ENCODE results near the gene GNPDA1. TPM values are rescaled to one million over a fixed set of nuclear protein-coding genes. Genes with fewer than 3 reads are reported as not detected.

Gene GNPDA1
- polyA plus RNA-seq, 3 donors: 14.6 to 47.6 (median 24.3) TPM

GRCh38 chr5:141994511-141995136, 18.2 kb downstream of the GNPDA1 start:
- peaks cover 6% of the 10 kb centered on the region for H4K20me1 ChIP-seq (ENCODE audit: insufficient read depth, low read length)
- no peak for TF ChIP-seq CTCF (IDR thresholded peaks at IDR 0.05)
- Mint-ChIP-seq H3K36me3 (peaks cover 47 to 73% of the 10 kb centered on the region in 2 donors), H3K9me3 (no peaks in the 10 kb centered on the region), H3K4me3 (no peak overlapping the region), H3K27me3 (ENCODE audit: low read depth in 3 of 3) (no peaks in the 10 kb centered on the region), H3K27ac (peak overlapping the region in 1 of 7 donors; percentile 10), H3K4me1 (peaks cover 9% of the 10 kb centered on the region)
- H3K79me2 ChIP-seq (ENCODE audit: insufficient read depth, low read length): no peaks in the 10 kb centered on the region
- WGBS (ENCODE audit: insufficient coverage): 63% methylated on average over 3 of the region's 4 CpGs
- no peaks in the 10 kb centered on the region for H3K27me3 ChIP-seq (ENCODE audit: control insufficient read depth in 2 of 2, insufficient read depth in 2 of 2, low read length in 2 of 2)
- H3K9ac ChIP-seq (ENCODE audit: insufficient read depth, low read length, poor library complexity, severe bottlenecking): no peak overlapping the region
- H3K4me3 ChIP-seq (replicated peaks in 1 of 3; ENCODE audit: low read depth in 2 of 3, low read length in 3 of 3): no peak overlapping the region
- H2AFZ ChIP-seq (ENCODE audit: insufficient read depth, low read depth, low read length, poor library complexity, severe bottlenecking): no peak overlapping the region
- H3K4me1 ChIP-seq (ENCODE audit: control insufficient read depth in 1 of 2, insufficient read depth in 2 of 2, low read length in 2 of 2): no peaks in the 10 kb centered on the region
- no peak for DNase-seq
- intact Hi-C loops (cut with micrococcal nuclease): loop anchor here in 1 of 2 donors (2.0 kb wide), 1 partner anchor 148 kb away; no protein-coding TSS in a partner anchor
- no peak overlapping the region for H3K4me2 ChIP-seq (replicated peaks; ENCODE audit: extremely low read depth, low read length, poor library complexity, severe bottlenecking)
- H3K27ac ChIP-seq (ENCODE audit: low read depth in 1 of 2, low read length in 2 of 2): no peak overlapping the region
- peaks cover 30 to 72% of the 10 kb centered on the region in 2 donors for H3K36me3 ChIP-seq (replicated peaks in 1 of 2; ENCODE audit: control insufficient read depth in 1 of 2, insufficient read depth in 2 of 2, low read length in 2 of 2)
- no peaks in the 10 kb centered on the region for H3K9me3 ChIP-seq (replicated peaks in 1 of 2; ENCODE audit: control insufficient read depth in 1 of 2, insufficient read depth in 1 of 2, low read length in 2 of 2)

GRCh38 chr5:141992349-141992963, 20.4 kb downstream of the GNPDA1 start:
- Mint-ChIP-seq H3K36me3 (peaks cover 48 to 68% of the 10 kb centered on the region in 2 donors), H3K4me3 (no peak overlapping the region), H3K27me3 (ENCODE audit: low read depth in 3 of 3) (no peaks in the 10 kb centered on the region), H3K4me1 (peaks cover 9% of the 10 kb centered on the region), H3K27ac (no peak overlapping the region), H3K9me3 (no peaks in the 10 kb centered on the region)
- WGBS (ENCODE audit: insufficient coverage): no CpG with 5 or more reads among the region's 2 CpGs
- Histone ChIP-seq H3K27me3 (ENCODE audit: control insufficient read depth in 2 of 2, insufficient read depth in 2 of 2, low read length in 2 of 2) (no peaks in the 10 kb centered on the region), H3K36me3 (replicated peaks in 1 of 2; ENCODE audit: control insufficient read depth in 1 of 2, insufficient read depth in 2 of 2, low read length in 2 of 2) (peaks cover 44 to 72% of the 10 kb centered on the region in 2 donors), H4K20me1 (ENCODE audit: insufficient read depth, low read length) (peaks cover 6% of the 10 kb centered on the region), H3K4me1 (ENCODE audit: control insufficient read depth in 1 of 2, insufficient read depth in 2 of 2, low read length in 2 of 2) (no peaks in the 10 kb centered on the region), H3K9me3 (replicated peaks in 1 of 2; ENCODE audit: control insufficient read depth in 1 of 2, insufficient read depth in 1 of 2, low read length in 2 of 2) (no peaks in the 10 kb centered on the region), H3K4me2 (replicated peaks; ENCODE audit: extremely low read depth, low read length, poor library complexity, severe bottlenecking) (no peak overlapping the region), H3K27ac (ENCODE audit: low read depth in 1 of 2, low read length in 2 of 2) (no peak overlapping the region), H3K4me3 (replicated peaks in 1 of 3; ENCODE audit: low read depth in 2 of 3, low read length in 3 of 3) (no peak overlapping the region), H3K9ac (ENCODE audit: insufficient read depth, low read length, poor library complexity, severe bottlenecking) (no peak overlapping the region), H2AFZ (ENCODE audit: insufficient read depth, low read depth, low read length, poor library complexity, severe bottlenecking) (no peak overlapping the region), H3K79me2 (ENCODE audit: insufficient read depth, low read length) (no peaks in the 10 kb centered on the region)
- intact Hi-C loops (cut with micrococcal nuclease): loop anchor here in 1 of 2 donors (1.0 kb wide), 1 partner anchor 151 kb away; no protein-coding TSS in a partner anchor
- peak; percentile 88 for TF ChIP-seq CTCF (IDR thresholded peaks at IDR 0.05)
- DNase-seq: peak; percentile 38 to 66 (median 58)
